GM18508 (cell line): ENCODE results near the gene ANXA2.
"Not testable (repeated sequence)": the region's sequence is repeated elsewhere in the genome, so short reads cannot be mapped to it uniquely, and the experiment has no call there.

Experiments used
- ATAC-seq: cut with Tn5 transposase; IDR thresholded peaks from one replicate; pipeline ENCODE4 v1.9.1; 2021; ENCODE audit warnings: moderate number of reproducible peaks; ENCODE audit not compliant: insufficient read depth, unreplicated experiment

The ANXA2 gene

DNA sequence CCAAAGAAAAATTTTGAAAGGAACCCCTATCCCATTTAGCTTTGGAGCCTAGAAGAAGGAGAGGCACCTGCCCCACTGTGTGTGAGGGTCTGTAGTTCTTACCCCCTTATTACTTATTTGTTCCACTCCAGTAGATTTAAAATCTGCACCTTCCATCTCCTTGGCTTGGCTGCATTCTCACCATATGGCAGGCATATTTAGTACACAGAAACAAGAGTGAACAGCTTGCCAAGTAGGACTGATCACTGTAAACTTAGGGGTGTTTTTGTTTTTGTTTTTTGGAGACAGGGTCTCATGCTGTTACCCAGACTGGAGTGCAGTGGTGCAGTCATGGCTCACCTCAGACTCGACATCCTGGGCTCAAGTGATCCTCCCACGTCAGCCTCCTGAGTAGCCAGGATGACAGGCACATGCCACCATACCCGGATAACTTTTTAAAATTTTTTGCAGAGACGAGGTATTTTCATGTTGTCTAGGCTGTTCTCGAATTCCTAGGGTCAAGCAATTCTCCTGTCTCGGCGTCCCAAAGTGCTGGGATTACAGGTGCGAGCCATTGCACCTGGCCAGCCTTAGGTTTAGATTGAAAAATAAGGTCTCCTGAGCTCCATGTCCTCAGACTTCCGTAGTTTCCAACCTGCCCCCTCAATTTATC is 14.1 kb upstream of the ANXA2 start:
- no peak for ATAC-seq

DNA sequence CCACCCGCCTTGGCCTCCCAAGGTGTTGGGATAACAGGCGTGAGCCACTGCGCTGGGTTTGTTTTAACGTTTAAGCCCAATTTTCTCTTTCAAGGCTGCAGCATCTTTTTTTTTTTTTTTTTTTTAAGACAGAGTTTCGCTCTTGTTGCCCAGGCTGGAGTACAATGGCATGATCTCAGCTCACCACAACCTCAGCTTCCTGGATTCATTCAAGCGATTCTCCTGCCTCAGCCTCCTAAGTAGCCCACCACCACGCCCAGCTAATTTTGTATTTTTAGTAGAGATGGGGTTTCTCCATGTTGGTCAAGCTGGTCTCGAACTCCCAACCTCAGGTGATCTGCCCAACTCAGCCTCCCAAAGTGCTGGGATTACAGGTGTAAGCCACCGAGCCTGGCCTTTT is 12.6 kb upstream of the ANXA2 start:
- not testable (repeated sequence) for ATAC-seq

- ATAC-seq = no peak
Observed at GRCh38 chr15:60408463-60408981, 10.7 kb upstream of the ANXA2 start.

DNA sequence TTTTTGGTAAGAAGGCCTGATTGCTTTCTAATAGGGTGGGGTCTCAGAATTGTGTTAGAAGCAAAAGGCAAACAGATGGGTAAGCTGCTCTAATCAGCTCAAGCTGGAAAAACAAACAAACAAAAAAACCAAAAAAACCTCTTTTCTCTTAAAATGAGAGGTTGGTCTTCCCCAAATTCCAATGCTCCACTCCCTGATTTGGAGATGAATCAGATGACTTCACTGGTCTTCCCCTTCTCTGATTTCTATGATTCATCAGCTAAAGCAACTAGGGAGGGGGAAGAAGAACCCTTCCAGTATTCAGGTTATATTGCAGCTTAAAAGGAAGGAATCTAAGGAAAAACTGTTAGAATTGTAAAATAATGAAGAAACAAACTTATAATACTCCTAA is 9.6 kb upstream of the ANXA2 start:
- no peak for ATAC-seq

GRCh38 chr15:60406513-60407414 is 9.0 kb upstream of the ANXA2 start:
- no peak for ATAC-seq

DNA sequence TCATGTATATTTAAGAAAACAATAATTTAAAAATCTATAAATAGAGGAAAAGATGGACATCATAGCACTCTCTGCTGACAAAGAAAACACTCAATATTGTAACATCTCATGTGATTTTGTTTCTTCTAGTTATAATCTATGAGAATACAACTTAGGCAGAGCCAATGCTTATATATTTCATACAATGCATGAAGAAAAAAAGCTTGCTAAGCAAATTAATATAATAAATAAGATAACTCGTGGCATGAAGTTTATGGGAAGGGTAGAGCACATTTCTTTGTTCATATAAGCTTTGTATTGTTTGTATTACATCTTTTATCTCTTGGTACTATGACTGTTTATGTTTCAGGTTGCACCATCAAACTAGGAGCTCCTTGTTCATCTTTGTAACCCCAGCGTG is 7.6 kb upstream of the ANXA2 start:
- ATAC-seq = no peak

GRCh38 chr15:60404351-60404750 is 6.6 kb upstream of the ANXA2 start:
- not testable (repeated sequence) for ATAC-seq

DNA sequence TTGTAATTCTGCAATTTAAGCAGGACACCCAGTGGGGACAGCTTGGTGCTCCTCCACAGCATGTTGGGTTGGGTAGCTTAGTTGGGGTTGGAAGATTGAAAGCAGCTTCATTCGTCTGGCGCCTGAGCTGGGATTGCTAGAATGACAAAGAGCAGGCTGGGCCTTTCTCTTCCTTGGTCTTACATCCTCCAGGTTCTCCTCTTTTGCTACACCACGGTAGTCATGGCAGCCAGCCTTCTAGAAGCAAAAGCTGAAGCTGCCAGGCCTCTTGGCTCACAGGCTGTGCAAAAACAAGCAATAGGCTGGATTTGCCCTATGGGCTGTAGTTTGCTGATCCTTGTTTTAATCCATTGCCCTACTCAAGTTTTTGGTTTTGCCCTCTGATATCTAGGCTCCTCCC is 3.2 kb upstream of the ANXA2 start:
- no peak for ATAC-seq

DNA sequence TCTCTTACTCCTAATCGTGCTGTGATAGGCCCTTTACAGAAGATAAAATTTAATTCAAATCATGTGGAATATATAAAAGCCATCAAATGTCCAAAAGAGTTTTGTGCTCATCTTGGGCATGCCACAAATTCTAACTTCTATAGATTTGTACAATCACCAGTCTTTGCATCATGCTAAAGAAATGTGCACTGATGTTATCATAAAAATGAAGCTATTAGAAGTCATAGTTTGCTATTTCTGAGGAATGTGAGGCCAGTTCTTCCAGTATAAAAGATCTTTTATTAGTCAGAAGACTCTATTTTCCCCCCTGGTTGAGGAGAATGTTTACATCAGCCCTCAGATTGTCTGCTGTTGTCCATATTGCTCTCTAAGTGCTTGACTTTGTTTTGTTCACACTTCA is 2.1 kb upstream of the ANXA2 start:
- ATAC-seq = no peak

GRCh38 chr15:60399246-60399915 is 1.6 kb upstream of the ANXA2 start:
- no peak for ATAC-seq

DNA sequence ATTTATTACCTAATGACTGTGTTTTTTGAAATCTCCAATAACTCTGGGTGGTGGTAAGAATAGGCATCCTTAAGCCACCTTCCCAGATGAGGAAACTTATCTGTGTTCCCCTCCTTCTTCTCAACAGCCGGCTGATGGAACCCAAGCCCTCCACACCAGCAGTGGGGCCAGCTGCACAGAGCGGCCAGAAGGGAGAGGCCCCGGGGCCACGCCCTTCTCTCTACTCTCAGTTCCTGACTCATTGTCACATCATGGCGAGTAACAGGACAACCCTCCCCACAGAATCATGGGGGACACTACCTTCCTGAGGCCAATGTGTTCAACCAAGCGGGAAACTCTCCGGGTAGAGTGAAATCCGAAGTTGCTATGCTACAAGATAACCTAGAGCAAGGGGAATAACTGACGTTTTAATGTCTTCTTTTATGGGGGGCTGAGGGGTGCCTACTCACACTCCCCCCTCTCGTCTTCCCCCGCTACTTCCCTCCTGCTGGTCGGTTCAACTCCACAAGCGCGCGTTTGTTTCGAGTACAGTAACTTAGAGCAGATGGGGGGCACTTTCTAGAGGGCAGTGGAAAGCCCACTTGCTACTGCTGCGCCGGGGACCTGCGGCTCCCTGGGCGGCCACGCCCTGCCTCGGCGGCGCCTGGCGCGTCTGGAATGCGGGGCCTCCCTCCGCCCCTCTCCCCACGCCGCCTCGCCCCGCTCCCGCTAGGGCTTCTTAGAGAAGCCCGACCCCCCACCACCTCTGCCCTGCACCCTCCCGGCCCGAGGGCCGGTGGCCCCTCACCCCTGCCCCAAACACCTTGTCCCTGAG is 621 bp downstream of the ANXA2 start:
- no peak for ATAC-seq

DNA sequence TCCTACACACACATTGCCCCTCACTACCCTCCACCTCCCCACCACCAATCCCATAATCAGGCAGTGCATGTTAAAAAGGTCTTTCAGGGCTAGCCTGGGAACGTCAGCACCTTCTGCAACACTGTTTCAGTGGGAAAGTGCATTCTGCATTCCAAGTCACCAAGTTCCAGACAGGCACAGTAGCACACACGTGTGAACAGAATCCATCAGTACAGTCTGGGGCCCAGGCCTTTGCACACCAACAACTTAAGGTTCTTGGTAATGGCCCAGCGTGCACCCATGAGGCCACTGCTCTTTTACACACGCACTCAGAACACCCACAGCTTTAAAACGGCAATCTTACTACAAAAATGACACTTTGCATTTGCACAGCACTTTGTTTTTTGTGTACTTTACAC is 1.2 kb downstream of the ANXA2 start:
- no peak for ATAC-seq

DNA sequence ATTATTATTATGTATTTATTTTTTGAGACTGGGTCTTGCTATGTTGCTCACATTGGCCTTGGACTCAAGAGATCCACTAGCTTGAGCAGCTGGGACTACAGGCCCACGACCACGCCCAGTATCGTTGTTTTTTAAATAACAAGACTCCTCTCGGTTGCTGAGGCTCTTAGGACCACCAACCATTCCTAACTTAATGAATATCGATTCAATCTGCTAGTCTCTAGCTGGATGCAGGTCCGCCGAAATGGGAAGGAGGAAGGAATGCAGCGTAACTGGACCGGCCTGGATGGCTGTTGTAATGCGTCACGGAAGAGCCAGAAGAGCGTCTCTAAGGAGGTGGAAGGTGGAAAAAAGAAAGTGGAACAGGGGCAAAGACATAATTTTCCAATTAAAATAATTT is 1.7 kb downstream of the ANXA2 start:
- no peak for ATAC-seq

GRCh38 chr15:60395276-60396011 is 2.3 kb downstream of the ANXA2 start:
- no peak for ATAC-seq

DNA sequence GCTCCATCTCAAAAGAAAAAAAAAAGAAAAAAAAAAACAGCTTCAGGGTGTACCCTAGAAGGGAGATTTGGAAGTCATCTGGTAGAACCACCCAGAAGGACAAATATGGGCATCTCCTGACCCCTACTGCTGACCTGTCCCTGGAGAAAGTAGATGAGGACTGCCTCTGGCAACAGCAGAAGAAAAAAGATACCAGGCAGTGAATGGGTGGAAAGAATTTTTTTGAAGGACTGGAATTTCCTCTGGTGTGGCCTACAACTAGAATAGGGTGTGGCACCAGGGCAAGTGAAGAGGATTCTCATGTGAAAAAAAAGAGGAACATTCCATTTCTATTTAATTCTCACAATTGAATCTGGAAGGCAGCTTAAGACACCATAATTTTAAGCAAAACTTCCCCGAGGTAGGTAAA is 3.1 kb downstream of the ANXA2 start:
- ATAC-seq = no peak

GRCh38 chr15:60392986-60393790 is 4.6 kb downstream of the ANXA2 start:
- ATAC-seq = no peak

DNA sequence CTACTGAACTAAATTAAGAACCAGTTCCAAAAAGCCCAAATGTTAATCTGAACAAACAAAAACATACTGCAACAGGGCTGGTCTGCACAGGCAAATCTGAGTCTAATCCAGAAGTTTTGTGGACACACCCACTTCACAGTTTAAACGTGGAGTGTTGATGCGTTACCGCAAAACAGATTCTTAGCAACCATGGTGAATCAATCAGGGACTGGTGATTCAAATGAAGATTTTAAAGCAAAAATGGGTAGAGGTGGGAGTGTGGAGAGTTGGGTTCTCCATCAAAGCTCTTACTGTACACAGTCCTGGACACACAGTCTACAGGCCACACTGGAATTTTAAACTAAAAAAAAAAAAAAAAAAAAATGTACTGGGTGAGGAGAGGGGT is 5.2 kb downstream of the ANXA2 start:
- ATAC-seq = no peak

- no peak for ATAC-seq
Observed at GRCh38 chr15:60391722-60392315, 6.0 kb downstream of the ANXA2 start.
